Raji (cell line): ENCODE results near the gene NUP210L.

Experiments
- POLR2A ChIP-seq: IDR thresholded peaks from 2 replicates; pipeline ENCODE4 v1.6.1; 2011; ENCODE audit warnings: low read depth, low read length, control low read depth; ENCODE audit not compliant: insufficient read depth

Gene NUP210L

GRCh38 chr1:153962088-153963029, 192.5 kb downstream of the NUP210L start:
- TF ChIP-seq POLR2A = no peak

GRCh38 chr1:153961421-153961820, 193.5 kb downstream of the NUP210L start:
- TF ChIP-seq POLR2A = no peak

GRCh38 chr1:153960206-153960605, 194.7 kb downstream of the NUP210L start:
- TF ChIP-seq POLR2A = no peak

- TF ChIP-seq POLR2A = no peak
Observed at GRCh38 chr1:153959454-153959853, 195.4 kb downstream of the NUP210L start.

DNA sequence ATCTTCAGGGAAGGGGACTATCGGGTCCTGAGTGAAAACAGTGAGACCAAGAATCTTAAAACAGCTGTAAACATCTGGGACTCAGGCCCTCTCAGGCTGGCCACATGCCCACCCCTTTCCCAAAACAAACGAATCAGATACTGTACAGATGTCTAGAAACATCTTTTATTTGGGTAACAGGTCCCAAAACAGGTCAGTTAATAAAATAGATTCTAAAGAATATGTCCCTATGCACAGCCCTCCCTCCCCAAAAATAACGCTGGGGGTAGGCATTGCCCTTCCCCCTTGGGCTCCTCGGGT, 196.0 kb downstream of the NUP210L start:
- TF ChIP-seq POLR2A = no peak

DNA sequence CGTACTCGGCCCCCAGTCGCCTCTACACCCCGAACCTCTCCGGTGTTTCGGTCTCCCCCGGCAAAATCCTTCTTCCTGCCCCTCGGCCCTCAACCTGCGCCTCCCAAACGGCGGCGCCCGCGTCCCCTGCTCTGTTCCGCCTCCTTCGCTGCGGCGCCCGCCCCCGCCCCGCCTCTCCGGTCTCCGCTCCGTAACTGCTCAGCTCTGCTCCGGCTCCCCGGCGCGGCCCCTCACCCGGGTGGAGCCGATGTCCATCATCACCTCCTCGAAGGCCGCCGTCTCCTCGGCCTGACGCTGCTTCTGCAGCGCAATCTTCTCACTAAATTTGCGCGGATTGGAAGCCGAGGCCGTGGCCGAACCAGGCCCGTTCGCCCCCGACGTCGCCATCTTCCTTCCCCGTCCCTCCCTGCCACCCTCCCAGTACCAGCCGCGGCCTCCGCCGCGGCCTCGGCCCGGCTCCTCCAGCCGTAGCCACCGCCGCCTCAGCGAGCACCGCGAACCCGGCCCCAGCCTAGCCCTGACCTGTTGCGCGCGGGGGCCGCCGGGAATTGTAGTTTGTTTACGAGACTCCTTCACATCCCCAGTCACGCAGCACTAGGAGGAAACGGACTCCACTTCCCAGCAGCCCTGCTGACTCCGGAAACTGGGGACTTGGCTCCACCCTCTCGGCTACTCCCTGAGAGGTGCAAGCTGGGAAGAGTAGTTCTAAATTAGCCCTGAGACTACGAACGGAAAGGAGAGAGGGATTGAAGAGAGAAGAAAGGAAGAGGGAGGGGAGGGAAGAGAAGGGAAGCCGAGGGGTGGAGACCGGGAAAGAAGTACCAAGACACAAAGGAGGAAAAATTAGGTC, 196.5 kb downstream of the NUP210L start, which contains the start of gene CRTC2:
Gene CRTC2 (minus strand): TSS at position 502 of the 850 bp plus-strand sequence. CDS start 115 bp downstream, at position 387.
- peak; percentile 53 for TF ChIP-seq POLR2A

GRCh38 chr1:153957744-153958110, 197.1 kb downstream of the NUP210L start:
- TF ChIP-seq POLR2A = no peak; the same call in 1 of the 2 replicates

- no peak for TF ChIP-seq POLR2A
Observed at GRCh38 chr1:153956997-153957715, 197.7 kb downstream of the NUP210L start.

DNA sequence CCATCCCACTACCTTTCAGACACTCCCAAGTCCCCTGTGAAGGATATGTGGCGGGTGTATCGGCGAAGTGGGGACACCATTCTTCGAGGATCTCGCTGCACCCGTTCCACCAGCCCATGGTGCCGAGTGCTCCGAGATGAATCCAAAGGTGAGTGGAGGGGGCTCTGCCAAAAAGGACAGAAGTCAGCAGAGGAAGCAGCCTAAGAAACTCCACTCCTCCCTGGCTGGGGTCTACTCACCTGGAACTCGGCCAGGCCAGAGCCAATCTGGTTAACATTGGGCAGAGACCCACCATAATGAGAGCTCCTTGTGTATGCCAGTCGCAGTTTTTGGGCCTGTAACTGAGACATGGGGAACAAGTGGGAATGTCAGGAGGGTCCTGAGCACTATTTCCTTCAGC, 200.0 kb downstream of the NUP210L start:
- no peak for TF ChIP-seq POLR2A

DNA sequence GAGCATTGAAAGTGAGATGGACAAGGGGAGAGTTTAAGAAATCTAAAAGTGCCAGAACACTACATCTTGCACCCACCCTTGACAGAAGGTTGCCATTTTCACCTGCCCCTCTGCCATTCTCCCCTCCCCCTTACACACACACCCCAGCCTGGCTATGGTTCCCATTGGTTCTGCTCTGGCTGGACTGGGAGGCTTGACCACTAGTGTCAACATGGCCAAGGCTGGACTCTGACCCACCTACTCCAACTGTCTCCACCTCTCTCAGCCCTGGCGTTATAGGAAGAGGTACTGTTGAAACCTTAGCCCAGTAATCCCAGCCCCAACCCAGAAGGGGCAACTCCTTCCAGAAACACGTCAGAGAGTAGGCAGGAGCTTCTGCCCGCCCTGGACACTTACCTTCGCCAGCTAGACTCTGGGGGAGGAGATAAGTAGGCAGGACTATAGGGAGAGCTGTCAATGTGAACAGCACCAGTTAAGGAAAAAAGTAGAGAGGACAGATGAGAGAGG, 201.0 kb downstream of the NUP210L start:
- no peak for TF ChIP-seq POLR2A

- TF ChIP-seq POLR2A = no peak
Observed at GRCh38 chr1:153951801-153952200, 203.1 kb downstream of the NUP210L start.

GRCh38 chr1:153951183-153951582, 203.7 kb downstream of the NUP210L start:
- no peak for TF ChIP-seq POLR2A

- no peak; the same call in 1 of the 2 replicates for TF ChIP-seq POLR2A
Observed at GRCh38 chr1:153946622-153947241, 208.1 kb downstream of the NUP210L start, which contains the start of gene DENND4B. TSS of gene DENND4B (minus strand) at chr1:153946718. CDS start at chr1:153944374, 2,344 bp downstream.
